Common myeloid progenitor, CD34-positive (primary cell): Measurements from ENCODE around the gene OLFM3.

Source experiments
- CTCF ChIA-PET: fragments of 350-600 bp; sonication (Branson Sonifier 250); formaldehyde crosslinking; loops from one replicate; lab custom pipeline; 2021; ENCODE audit warnings: antibody characterized with exemption; lab: Charles Lee
- POLR2A ChIA-PET: fragments of 350-600 bp; sonication (Branson Sonifier 250); formaldehyde crosslinking; loops from one replicate; lab custom pipeline; 2021; ENCODE audit warnings: antibody characterized with exemption; lab: Charles Lee
- DNase-seq, 3 donors: peaks; one replicate each; pipeline versions ENCODE4 v3.0.0 to v3.0.0-alpha.2; 2013
- H3K27ac ChIP-seq, 2 experiments: 1 replicate in 1 of 2; 2 replicates in 1 of 2; pipeline ENCODE4 v1.7.0; 2013; ENCODE audit warnings: inconsistent platforms in 2 of 2, low read length in 2 of 2, mild to moderate bottlenecking in 2 of 2, low read depth in 1 of 2, moderate library complexity in 1 of 2; ENCODE audit not compliant: severe bottlenecking in 2 of 2, insufficient read depth in 1 of 2, poor library complexity in 1 of 2
- H3K27me3 ChIP-seq, 5 experiments: replicated peaks in 2 of 5; 1 replicate in 3 of 5; 2 replicates in 2 of 5; pipeline versions ENCODE4 v1.6.1 to v1.7.0; 2013; ENCODE audit warnings: low read length in 4 of 5, mild to moderate bottlenecking in 2 of 5, moderate library complexity in 2 of 5, inconsistent platforms in 1 of 5; ENCODE audit not compliant: insufficient read depth in 5 of 5, control insufficient read depth in 4 of 5
- H3K36me3 ChIP-seq, 4 experiments: 1 replicate in 2 of 4; 2 replicates in 2 of 4; pipeline versions ENCODE4 v1.6.1 to v1.7.0; 2013; ENCODE audit warnings: low read length in 3 of 4, control low read depth in 1 of 4, mild to moderate bottlenecking in 1 of 4; ENCODE audit not compliant: control insufficient read depth in 4 of 4, insufficient read depth in 4 of 4
- H3K4me1 ChIP-seq, 4 experiments: 1 replicate in 3 of 4; 2 replicates in 1 of 4; pipeline versions ENCODE4 v1.6.1 to v1.7.1; 2013; ENCODE audit warnings: low read length in 3 of 4, mild to moderate bottlenecking in 3 of 4, control low read depth in 1 of 4, inconsistent platforms in 1 of 4, moderate library complexity in 1 of 4; ENCODE audit not compliant: control insufficient read depth in 4 of 4, insufficient read depth in 4 of 4; ENCODE audit errors: control extremely low read depth in 1 of 4
- H3K4me3 ChIP-seq, 7 experiments: 1 replicate in 4 of 7; 2 replicates in 3 of 7; pipeline versions ENCODE4 v1.5.1 to v1.7.0; 2013; ENCODE audit warnings: mild to moderate bottlenecking in 7 of 7, low read length in 6 of 7, moderate library complexity in 6 of 7, inconsistent platforms in 2 of 7, low read depth in 2 of 7, control low read depth in 1 of 7; ENCODE audit not compliant: insufficient read depth in 4 of 7, control insufficient read depth in 1 of 7; ENCODE audit errors: extremely low read depth in 1 of 7
- H3K9me3 ChIP-seq, 5 experiments: 1 replicate in 4 of 5; 2 replicates in 1 of 5; pipeline versions ENCODE4 v1.6.1 to v1.7.1; 2013; ENCODE audit warnings: low read length in 4 of 5, mild to moderate bottlenecking in 2 of 5, inconsistent platforms in 1 of 5, low read depth in 1 of 5, moderate library complexity in 1 of 5; ENCODE audit not compliant: control insufficient read depth in 4 of 5, insufficient read depth in 2 of 5; ENCODE audit errors: control extremely low read depth in 1 of 5
- WGBS: methylation state at CpG from one replicate; pipeline ENCODE4 v1.1.5; 2013; ENCODE audit not compliant: insufficient coverage; 5-methylcytosine and 5-hydroxymethylcytosine counted together

OLFM3 gene

GRCh38 chr1:101993710-101994109 is 3.0 kb downstream of the OLFM3 start:
- H3K27me3 ChIP-seq = peaks cover 5 to 22% (median 7%) of the 10 kb centered on the region in 5 experiments
- POLR2A ChIA-PET = no interaction called here

GRCh38 chr1:101992821-101993575 is 3.7 kb downstream of the OLFM3 start:
- Histone ChIP-seq H3K4me3 (no peak overlapping the region), H3K4me1 (peaks cover 0 to 20% (median 2%) of the 10 kb centered on the region in 4 experiments), H3K36me3 (no peaks in the 10 kb centered on the region), H3K27ac (no peak overlapping the region), H3K27me3 (peaks cover 5 to 22% (median 7%) of the 10 kb centered on the region in 5 experiments), H3K9me3 (no peaks in the 10 kb centered on the region)
- no CpG with 5 or more reads among the region's 5 CpGs for WGBS
- ChIA-PET POLR2A (no interaction called here), CTCF (no interaction called here)
- peak; percentile 47 to 89 (median 81) for DNase-seq

More at GRCh38 chr1:101993710-101994109, 3.0 kb downstream of the OLFM3 start:
- DNase-seq = peak in 2 of 3 donors; percentile 14 to 28
- CTCF ChIA-PET = no interaction called here
- H3K9me3 ChIP-seq = no peaks in the 10 kb centered on the region
- no peaks in the 10 kb centered on the region for H3K36me3 ChIP-seq
- no peak overlapping the region for H3K4me3 ChIP-seq
- H3K27ac ChIP-seq = no peak overlapping the region
- peaks cover 0 to 20% (median 2%) of the 10 kb centered on the region in 4 experiments for H3K4me1 ChIP-seq
- WGBS = no CpG with 5 or more reads among the region's 3 CpGs

- peak in 2 of 3 donors; percentile 17 to 27 for DNase-seq
- Histone ChIP-seq H3K27me3 (no peaks in the 10 kb centered on the region), H3K9me3 (no peaks in the 10 kb centered on the region), H3K27ac (no peak overlapping the region), H3K4me3 (peak overlapping the region in 3 of 7 experiments; percentile 15 to 55 (median 28)), H3K36me3 (no peaks in the 10 kb centered on the region), H3K4me1 (peaks cover 0 to 9% (median 2%) of the 10 kb centered on the region in 4 experiments)
- WGBS = 0% methylated on average over 2 of the region's 2 CpGs
- ChIA-PET CTCF (interaction anchor here (1.2 kb wide), 1 partner anchor 19 kb away, joined by 4 read pairs; no protein-coding TSS in a partner anchor), POLR2A (no interaction called here)
Measured at GRCh38 chr1:101980974-101981373, 15.8 kb downstream of the OLFM3 start.

- DNase-seq = no peak
- no peaks in the 10 kb centered on the region for H3K9me3 ChIP-seq
- 92% methylated on average over 2 of the region's 3 CpGs for WGBS
- no peaks in the 10 kb centered on the region for H3K36me3 ChIP-seq
- no peak overlapping the region for H3K4me3 ChIP-seq
- H3K27me3 ChIP-seq = no peaks in the 10 kb centered on the region
- H3K27ac ChIP-seq = no peak overlapping the region
- H3K4me1 ChIP-seq = peaks cover 0 to 9% (median 2%) of the 10 kb centered on the region in 4 experiments
- ChIA-PET POLR2A (no interaction called here), CTCF (no interaction called here)
Measured at GRCh38 chr1:101977266-101977665, 19.5 kb downstream of the OLFM3 start.

GRCh38 chr1:101976161-101976560 is 20.6 kb downstream of the OLFM3 start:
- no peaks in the 10 kb centered on the region for H3K9me3 ChIP-seq
- H3K4me1 ChIP-seq = peaks cover 0 to 8% (median 2%) of the 10 kb centered on the region in 4 experiments
- DNase-seq = no peak
- 100% methylated on average over 1 of the region's 3 CpGs for WGBS
- H3K36me3 ChIP-seq = no peaks in the 10 kb centered on the region
- no peaks in the 10 kb centered on the region for H3K27me3 ChIP-seq
- H3K4me3 ChIP-seq = no peak overlapping the region
- H3K27ac ChIP-seq = no peak overlapping the region
- CTCF ChIA-PET = no interaction called here
- POLR2A ChIA-PET = no interaction called here

GRCh38 chr1:101975371-101975770 is 21.4 kb downstream of the OLFM3 start:
- H3K36me3 ChIP-seq = no peaks in the 10 kb centered on the region
- H3K4me1 ChIP-seq = peaks cover 0 to 2% (median 0%) of the 10 kb centered on the region in 4 experiments
- WGBS = 17% methylated on average over 1 of the region's 3 CpGs
- no peak for DNase-seq
- ChIA-PET CTCF (no interaction called here), POLR2A (no interaction called here)
- no peaks in the 10 kb centered on the region for H3K27me3 ChIP-seq
- H3K9me3 ChIP-seq = no peaks in the 10 kb centered on the region
- H3K27ac ChIP-seq = no peak overlapping the region
- no peak overlapping the region for H3K4me3 ChIP-seq

GRCh38 chr1:101974599-101975274 is 22.0 kb downstream of the OLFM3 start:
- WGBS = 89% methylated on average over 1 of the region's 3 CpGs
- no peak for DNase-seq
- POLR2A ChIA-PET = no interaction called here
- Histone ChIP-seq H3K27me3 (no peaks in the 10 kb centered on the region), H3K27ac (no peak overlapping the region), H3K36me3 (no peaks in the 10 kb centered on the region), H3K9me3 (no peaks in the 10 kb centered on the region), H3K4me1 (peaks cover 0 to 3% (median 0%) of the 10 kb centered on the region in 4 experiments), H3K4me3 (no peak overlapping the region)
- CTCF ChIA-PET = no interaction called here
